WTC11 (cell line): ENCODE data around the gene STXBP6. TPM values are rescaled to one million over a fixed set of nuclear protein-coding genes. Genes with fewer than 3 reads are reported as not detected.

Source experiments
- ATAC-seq: fragments of 200-7000 bp; cut with Tn5 transposase; 2 replicates; pipeline ENCODE4 v1.10.0; 2021; ENCODE audit warnings: mild to moderate bottlenecking, moderate library complexity
- CTCF ChIA-PET: fragments of 300-600 bp; sonication (Branson Sonifier 250); formaldehyde crosslinking; loops from one replicate; lab custom pipeline; 2021; ENCODE audit warnings: antibody characterized with exemption; lab: Charles Lee
- POLR2A ChIA-PET: fragments of 350-600 bp; sonication (Branson Sonifier 250); formaldehyde crosslinking; loops from one replicate; lab custom pipeline; 2021; ENCODE audit warnings: antibody characterized with exemption; lab: Charles Lee
- DNase-seq: peaks from one replicate; pipeline ENCODE4 v3.0.0; 2021; ENCODE audit warnings: low spot score
- H3K27ac Mint-ChIP-seq: 2 replicates; pipeline ENCODE4 v1.8.0; 2021; ENCODE audit warnings: mixed read lengths
- H3K27me3 Mint-ChIP-seq: 2 replicates; pipeline ENCODE4 v1.8.0; 2021; ENCODE audit warnings: low read depth, mild to moderate bottlenecking, moderate library complexity, mixed read lengths
- H3K36me3 Mint-ChIP-seq: 2 replicates; pipeline ENCODE4 v1.8.0; 2021; ENCODE audit warnings: mixed read lengths
- H3K4me1 Mint-ChIP-seq: 2 replicates; pipeline ENCODE4 v1.8.0; 2022; ENCODE audit warnings: mixed read lengths
- H3K4me3 Mint-ChIP-seq: 2 replicates; pipeline ENCODE4 v1.8.0; 2021; ENCODE audit warnings: mild to moderate bottlenecking, moderate library complexity, mixed read lengths
- H3K9me3 Mint-ChIP-seq: 2 replicates; pipeline ENCODE4 v1.8.0; 2021; ENCODE audit warnings: mixed read lengths
- AR ChIP-seq: fragments of 250-450 bp; sonication (Bioruptor Pico); IDR thresholded peaks from 2 replicates; pipeline ENCODE4 v1.9.0; 2021; ENCODE audit warnings: mild to moderate bottlenecking
- ATF1 ChIP-seq: sonication (generic); formaldehyde crosslinking; IDR thresholded peaks from 2 replicates; pipeline ENCODE4 v1.8.1; 2023; ENCODE audit warnings: mild to moderate bottlenecking, moderate library complexity, missing genetic modification reagents
- CBFB ChIP-seq: sonication (generic); formaldehyde crosslinking; IDR thresholded peaks from 2 replicates; pipeline ENCODE4 v1.8.1; 2022; ENCODE audit warnings: mild to moderate bottlenecking, low read depth, missing genetic modification reagents
- CREB1 ChIP-seq: sonication (generic); formaldehyde crosslinking; IDR thresholded peaks from 2 replicates; pipeline ENCODE4 v1.8.0; 2023; ENCODE audit warnings: mild to moderate bottlenecking, missing genetic modification reagents
- E2F1 ChIP-seq: sonication (generic); formaldehyde crosslinking; IDR thresholded peaks from 2 replicates; pipeline ENCODE4 v1.8.0; 2022; ENCODE audit warnings: mild to moderate bottlenecking, missing genetic modification reagents
- ELF4 ChIP-seq: sonication (generic); formaldehyde crosslinking; IDR thresholded peaks from 2 replicates; pipeline ENCODE4 v1.8.1; 2022; ENCODE audit warnings: low read depth, mild to moderate bottlenecking, moderate library complexity, missing genetic modification reagents
- FOXP1 ChIP-seq: sonication (generic); formaldehyde crosslinking; IDR thresholded peaks from 2 replicates; pipeline ENCODE4 v1.8.0; 2022; ENCODE audit warnings: missing genetic modification reagents, mild to moderate bottlenecking, moderate library complexity, borderline replicate concordance
- FOXP4 ChIP-seq: sonication (generic); formaldehyde crosslinking; IDR thresholded peaks from 2 replicates; pipeline ENCODE4 v1.8.0; 2022; ENCODE audit warnings: mild to moderate bottlenecking, missing genetic modification reagents
- MXD4 ChIP-seq: fragments of 250-450 bp; sonication (Bioruptor Pico); IDR thresholded peaks from 2 replicates; pipeline ENCODE4 v1.8.0; 2021; ENCODE audit warnings: mild to moderate bottlenecking, moderate library complexity, borderline replicate concordance
- NR3C1 ChIP-seq: sonication (generic); formaldehyde crosslinking; conservative IDR thresholded peaks from 2 replicates; pipeline ENCODE4 v1.8.1; 2023; ENCODE audit warnings: low read depth, mild to moderate bottlenecking, missing genetic modification reagents
- OVOL2 ChIP-seq: fragments of 250-450 bp; sonication (Bioruptor Pico); IDR thresholded peaks from 2 replicates; pipeline ENCODE4 v1.9.0; 2021; ENCODE audit warnings: mild to moderate bottlenecking, borderline replicate concordance
- SMAD3 ChIP-seq: sonication (generic); formaldehyde crosslinking; IDR thresholded peaks from 2 replicates; pipeline ENCODE4 v1.8.0; 2022; ENCODE audit warnings: missing genetic modification reagents, mild to moderate bottlenecking, borderline replicate concordance
- SP1 ChIP-seq: sonication (generic); formaldehyde crosslinking; conservative IDR thresholded peaks from 2 replicates; pipeline ENCODE4 v1.8.1; 2022; ENCODE audit warnings: missing genetic modification reagents
- TP53 ChIP-seq: sonication (generic); formaldehyde crosslinking; IDR thresholded peaks from 2 replicates; pipeline ENCODE4 v1.8.1; 2023; ENCODE audit warnings: mild to moderate bottlenecking, missing genetic modification reagents
- ZNF219 ChIP-seq: sonication (generic); formaldehyde crosslinking; IDR thresholded peaks from 2 replicates; pipeline ENCODE4 v1.8.0; 2023; ENCODE audit warnings: missing genetic modification reagents, mild to moderate bottlenecking, borderline replicate concordance
- ZNF232 ChIP-seq: sonication (generic); formaldehyde crosslinking; IDR thresholded peaks from 2 replicates; pipeline ENCODE4 v1.8.0; 2022; ENCODE audit warnings: mild to moderate bottlenecking, missing genetic modification reagents
- ZNF317 ChIP-seq: sonication (generic); formaldehyde crosslinking; IDR thresholded peaks from 2 replicates; pipeline ENCODE4 v1.8.1; 2023; ENCODE audit warnings: low read depth, mild to moderate bottlenecking, moderate library complexity, missing genetic modification reagents, borderline replicate concordance
- total RNA-seq: library from RNA; stranded (reverse); gene quantifications from 3 replicates; pipeline ENCODE4 v1.2.3, GENCODE V29; 2021
- TF ChIP-seq, protein P1 (sequence below): sonication (generic); formaldehyde crosslinking; IDR thresholded peaks from 2 replicates; pipeline ENCODE4 v1.8.1; 2022; ENCODE audit warnings: mild to moderate bottlenecking, missing genetic modification reagents, moderate library complexity, borderline replicate concordance
- TF ChIP-seq, protein P2 (sequence below): fragments of 250-450 bp; sonication (Bioruptor Pico); IDR thresholded peaks from 2 replicates; pipeline ENCODE4 v1.9.0; 2021; ENCODE audit warnings: mild to moderate bottlenecking, borderline replicate concordance
- TF ChIP-seq, protein P3 (sequence below): fragments of 250-450 bp; sonication (Bioruptor Pico); IDR thresholded peaks from 2 replicates; pipeline ENCODE4 v1.8.0; 2021; ENCODE audit warnings: mild to moderate bottlenecking

STXBP6 gene
- total RNA-seq, 1 experiment from 2014 or later, result 4.2 TPM

DNA sequence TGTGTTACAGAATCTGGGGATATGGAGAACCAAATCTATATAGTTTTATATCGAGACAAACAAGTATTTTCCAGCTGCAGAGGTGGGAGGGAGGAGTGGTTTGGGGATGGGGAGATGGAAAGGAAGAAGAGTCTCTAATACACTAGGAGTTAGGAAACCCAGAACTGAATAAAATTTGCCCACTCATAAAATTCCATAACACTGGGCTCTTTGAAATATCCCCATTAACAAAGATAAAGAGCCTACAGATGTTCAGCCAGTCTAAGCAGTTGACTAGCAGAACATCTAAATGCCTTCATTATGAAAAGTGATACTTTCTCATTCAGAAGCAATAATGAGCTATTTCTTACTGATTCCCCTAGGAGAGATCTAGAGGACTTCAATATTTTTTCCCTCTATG, 264.2 kb downstream of the STXBP6 start:
- Mint-ChIP-seq H3K27ac (no peak overlapping the region), H3K4me3 (no peak overlapping the region), H3K9me3 (peaks cover 15% of the 10 kb centered on the region), H3K36me3 (no peaks in the 10 kb centered on the region), H3K4me1 (peaks cover 5% of the 10 kb centered on the region; the same call in 1 of the 2 replicates), H3K27me3 (no peaks in the 10 kb centered on the region)
- TF ChIP-seq CBFB (no peak), MXD4 (no peak)
- ATAC-seq (no peak), DNase-seq (no peak)
- POLR2A ChIA-PET, result no interaction called here
- CTCF ChIA-PET, result no interaction called here

GRCh38 chr14:24784981-24785380, 265.0 kb downstream of the STXBP6 start:
- Mint-ChIP-seq H3K27me3 (no peaks in the 10 kb centered on the region), H3K27ac (no peak overlapping the region), H3K9me3 (peaks cover 8% of the 10 kb centered on the region), H3K4me3 (no peak overlapping the region), H3K4me1 (peaks cover 5% of the 10 kb centered on the region; the same call in 1 of the 2 replicates), H3K36me3 (no peaks in the 10 kb centered on the region)
- no peak for DNase-seq
- CTCF ChIA-PET, result no interaction called here
- POLR2A ChIA-PET, result no interaction called here
- TF ChIP-seq E2F1, result no peak
- no peak for TF ChIP-seq ELF4 (CRISPR knock-in tag)
- TF ChIP-seq, protein P1, sequence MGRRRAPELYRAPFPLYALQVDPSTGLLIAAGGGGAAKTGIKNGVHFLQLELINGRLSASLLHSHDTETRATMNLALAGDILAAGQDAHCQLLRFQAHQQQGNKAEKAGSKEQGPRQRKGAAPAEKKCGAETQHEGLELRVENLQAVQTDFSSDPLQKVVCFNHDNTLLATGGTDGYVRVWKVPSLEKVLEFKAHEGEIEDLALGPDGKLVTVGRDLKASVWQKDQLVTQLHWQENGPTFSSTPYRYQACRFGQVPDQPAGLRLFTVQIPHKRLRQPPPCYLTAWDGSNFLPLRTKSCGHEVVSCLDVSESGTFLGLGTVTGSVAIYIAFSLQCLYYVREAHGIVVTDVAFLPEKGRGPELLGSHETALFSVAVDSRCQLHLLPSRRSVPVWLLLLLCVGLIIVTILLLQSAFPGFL (CRISPR knock-in tag), result no peak
- no peak for TF ChIP-seq OVOL2 (CRISPR knock-in tag)
- no peak for TF ChIP-seq SMAD3 (CRISPR knock-in tag)
- TF ChIP-seq ZNF232 (CRISPR knock-in tag), result no peak
- TF ChIP-seq ATF1 (CRISPR knock-in tag), result no peak
- TF ChIP-seq FOXP1, result no peak
- ATAC-seq, result no peak

DNA sequence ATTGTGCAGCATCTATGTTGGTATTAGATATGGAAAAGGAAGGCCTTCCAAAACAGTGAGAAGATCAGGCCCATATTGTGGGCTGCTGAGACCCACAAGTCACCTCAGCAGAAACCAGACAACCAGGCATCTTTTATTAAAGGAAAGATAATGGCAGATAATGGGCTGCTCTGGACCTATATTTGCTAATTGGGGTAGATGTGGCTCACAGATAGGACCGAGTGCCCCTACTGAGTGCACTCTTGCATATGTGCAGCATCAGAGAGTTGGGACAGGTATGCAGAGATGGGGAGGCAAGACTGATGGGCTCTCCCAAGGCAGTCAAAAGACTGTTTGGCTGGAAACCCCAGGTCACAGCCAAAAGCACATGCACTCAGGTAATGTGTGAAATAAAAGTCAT, 266.2 kb downstream of the STXBP6 start:
- Mint-ChIP-seq H3K9me3 (peaks cover 6% of the 10 kb centered on the region; the same call in 1 of the 2 replicates), H3K27me3 (no peaks in the 10 kb centered on the region), H3K27ac (no peak overlapping the region), H3K4me1 (peaks cover 5% of the 10 kb centered on the region; the same call in 1 of the 2 replicates), H3K4me3 (no peak overlapping the region), H3K36me3 (no peaks in the 10 kb centered on the region)
- ChIA-PET CTCF (no interaction called here), POLR2A (no interaction called here)
- no peak for ATAC-seq
- DNase-seq, result no peak
- no peak for TF ChIP-seq TP53 (CRISPR knock-in tag)
- no peak for TF ChIP-seq FOXP1
- no peak for TF ChIP-seq SP1
- TF ChIP-seq, protein P2, sequence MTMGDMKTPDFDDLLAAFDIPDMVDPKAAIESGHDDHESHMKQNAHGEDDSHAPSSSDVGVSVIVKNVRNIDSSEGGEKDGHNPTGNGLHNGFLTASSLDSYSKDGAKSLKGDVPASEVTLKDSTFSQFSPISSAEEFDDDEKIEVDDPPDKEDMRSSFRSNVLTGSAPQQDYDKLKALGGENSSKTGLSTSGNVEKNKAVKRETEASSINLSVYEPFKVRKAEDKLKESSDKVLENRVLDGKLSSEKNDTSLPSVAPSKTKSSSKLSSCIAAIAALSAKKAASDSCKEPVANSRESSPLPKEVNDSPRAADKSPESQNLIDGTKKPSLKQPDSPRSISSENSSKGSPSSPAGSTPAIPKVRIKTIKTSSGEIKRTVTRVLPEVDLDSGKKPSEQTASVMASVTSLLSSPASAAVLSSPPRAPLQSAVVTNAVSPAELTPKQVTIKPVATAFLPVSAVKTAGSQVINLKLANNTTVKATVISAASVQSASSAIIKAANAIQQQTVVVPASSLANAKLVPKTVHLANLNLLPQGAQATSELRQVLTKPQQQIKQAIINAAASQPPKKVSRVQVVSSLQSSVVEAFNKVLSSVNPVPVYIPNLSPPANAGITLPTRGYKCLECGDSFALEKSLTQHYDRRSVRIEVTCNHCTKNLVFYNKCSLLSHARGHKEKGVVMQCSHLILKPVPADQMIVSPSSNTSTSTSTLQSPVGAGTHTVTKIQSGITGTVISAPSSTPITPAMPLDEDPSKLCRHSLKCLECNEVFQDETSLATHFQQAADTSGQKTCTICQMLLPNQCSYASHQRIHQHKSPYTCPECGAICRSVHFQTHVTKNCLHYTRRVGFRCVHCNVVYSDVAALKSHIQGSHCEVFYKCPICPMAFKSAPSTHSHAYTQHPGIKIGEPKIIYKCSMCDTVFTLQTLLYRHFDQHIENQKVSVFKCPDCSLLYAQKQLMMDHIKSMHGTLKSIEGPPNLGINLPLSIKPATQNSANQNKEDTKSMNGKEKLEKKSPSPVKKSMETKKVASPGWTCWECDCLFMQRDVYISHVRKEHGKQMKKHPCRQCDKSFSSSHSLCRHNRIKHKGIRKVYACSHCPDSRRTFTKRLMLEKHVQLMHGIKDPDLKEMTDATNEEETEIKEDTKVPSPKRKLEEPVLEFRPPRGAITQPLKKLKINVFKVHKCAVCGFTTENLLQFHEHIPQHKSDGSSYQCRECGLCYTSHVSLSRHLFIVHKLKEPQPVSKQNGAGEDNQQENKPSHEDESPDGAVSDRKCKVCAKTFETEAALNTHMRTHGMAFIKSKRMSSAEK (CRISPR knock-in tag), result no peak
- TF ChIP-seq CREB1 (CRISPR knock-in tag), result no peak
- TF ChIP-seq ZNF317 (CRISPR knock-in tag), result no peak
- no peak for TF ChIP-seq FOXP4 (CRISPR knock-in tag)
- TF ChIP-seq AR (CRISPR knock-in tag), result no peak
- no peak for TF ChIP-seq ZNF219 (CRISPR knock-in tag)
- TF ChIP-seq NR3C1 (CRISPR knock-in tag), result no peak
- TF ChIP-seq, protein P3, sequence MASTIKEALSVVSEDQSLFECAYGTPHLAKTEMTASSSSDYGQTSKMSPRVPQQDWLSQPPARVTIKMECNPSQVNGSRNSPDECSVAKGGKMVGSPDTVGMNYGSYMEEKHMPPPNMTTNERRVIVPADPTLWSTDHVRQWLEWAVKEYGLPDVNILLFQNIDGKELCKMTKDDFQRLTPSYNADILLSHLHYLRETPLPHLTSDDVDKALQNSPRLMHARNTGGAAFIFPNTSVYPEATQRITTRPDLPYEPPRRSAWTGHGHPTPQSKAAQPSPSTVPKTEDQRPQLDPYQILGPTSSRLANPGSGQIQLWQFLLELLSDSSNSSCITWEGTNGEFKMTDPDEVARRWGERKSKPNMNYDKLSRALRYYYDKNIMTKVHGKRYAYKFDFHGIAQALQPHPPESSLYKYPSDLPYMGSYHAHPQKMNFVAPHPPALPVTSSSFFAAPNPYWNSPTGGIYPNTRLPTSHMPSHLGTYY (CRISPR knock-in tag), result no peak
